GM23248 (cell line): Measurements from ENCODE around the gene HOXA10. TPM values are rescaled to one million over a fixed set of nuclear protein-coding genes. Genes with fewer than 3 reads are reported as not detected.
A peak's percentile ranks its signal among the peaks of the same experiment; 100 is the strongest.

Experiments
- DNase-seq: peaks from one replicate; pipeline ENCODE4 v3.0.0-alpha.2; 2015
- H2AFZ ChIP-seq: fragments of 200-600 bp; sonication (generic); 2 replicates; pipeline ENCODE4 v1.6.1; 2016; ENCODE audit warnings: antibody characterized with exemption
- H3F3A ChIP-seq: fragments of 200-600 bp; sonication (generic); 2 replicates; pipeline ENCODE4 v1.6.1; 2016; ENCODE audit warnings: mild to moderate bottlenecking, antibody characterized with exemption, mixed run types; ENCODE audit not compliant: insufficient read depth
- H3K27ac ChIP-seq: fragments of 200-600 bp; sonication (generic); 2 replicates; pipeline ENCODE4 v1.5.1; 2016; ENCODE audit warnings: mild to moderate bottlenecking
- H3K27me3 ChIP-seq: fragments of 200-600 bp; sonication (generic); replicated peaks from 2 replicates; pipeline ENCODE4 v1.6.1; 2016; ENCODE audit warnings: mild to moderate bottlenecking; ENCODE audit not compliant: insufficient read depth
- H3K36me3 ChIP-seq: fragments of 200-600 bp; sonication (generic); 2 replicates; pipeline ENCODE4 v1.6.1; 2016; ENCODE audit warnings: low read depth, mild to moderate bottlenecking
- H3K4me1 ChIP-seq: fragments of 200-600 bp; sonication (generic); 2 replicates; pipeline ENCODE4 v1.6.1; 2016; ENCODE audit warnings: mild to moderate bottlenecking; ENCODE audit not compliant: insufficient read depth
- H3K4me2 ChIP-seq: fragments of 200-600 bp; sonication (generic); one replicate; pipeline ENCODE4 v1.6.1; 2016; ENCODE audit warnings: mild to moderate bottlenecking; ENCODE audit not compliant: unreplicated experiment
- H3K4me3 ChIP-seq: fragments of 200-600 bp; sonication (generic); 2 replicates; pipeline ENCODE4 v1.5.1; 2016; ENCODE audit warnings: mild to moderate bottlenecking
- H3K79me2 ChIP-seq: fragments of 200-600 bp; sonication (generic); 2 replicates; pipeline ENCODE4 v1.6.1; 2016; ENCODE audit warnings: mild to moderate bottlenecking; ENCODE audit not compliant: insufficient read depth
- H3K9ac ChIP-seq: fragments of 200-600 bp; sonication (generic); 2 replicates; pipeline ENCODE4 v1.6.1; 2016; ENCODE audit warnings: mild to moderate bottlenecking
- H3K9me2 ChIP-seq: fragments of 200-600 bp; sonication (generic); 2 replicates; pipeline ENCODE4 v1.6.1; 2016; ENCODE audit warnings: mixed run types, mild to moderate bottlenecking, moderate library complexity; ENCODE audit not compliant: insufficient read depth
- H3K9me3 ChIP-seq: fragments of 200-600 bp; sonication (generic); one replicate; pipeline ENCODE4 v1.6.1; 2017; ENCODE audit warnings: low read depth
- H4K20me1 ChIP-seq: fragments of 200-600 bp; sonication (generic); 2 replicates; pipeline ENCODE4 v1.6.0; 2016; ENCODE audit not compliant: insufficient read depth
- EZH2 ChIP-seq: fragments of 200-600 bp; sonication (generic); IDR thresholded peaks from 2 replicates; pipeline ENCODE4 v1.6.1; 2018; ENCODE audit warnings: antibody characterized with exemption, mild to moderate bottlenecking; ENCODE audit not compliant: insufficient read depth, poor library complexity, severe bottlenecking
- EZH2phosphoT487 ChIP-seq: fragments of 200-600 bp; sonication (generic); IDR thresholded peaks from 2 replicates; pipeline ENCODE4 v1.6.1; 2018; ENCODE audit warnings: antibody characterized with exemption, moderate library complexity, mild to moderate bottlenecking, low read depth; ENCODE audit not compliant: insufficient read depth
- WGBS, 2 experiments: methylation state at CpG; one replicate each; pipeline ENCODE4 v1.1.6; 2015 to 2017; ENCODE audit warnings: low lambda C conversion rate in 2 of 2, low coverage in 1 of 2; ENCODE audit errors: missing lambda C conversion rate in 2 of 2; 5-methylcytosine and 5-hydroxymethylcytosine counted together
- in situ Hi-C: fragments of 300-500 bp; cut with MboI; formaldehyde crosslinking; loops from 2 replicates; pipeline ENCODE4 v1.15.0; 2020
- polyA plus RNA-seq: library from polyadenylated mRNA; unstranded; fragments of >200 nt; fragmentation: Nextera tagmentation; extraction: Ambion mirVana; gene quantifications from 2 replicates; pipeline ENCODE4 v1.2.1, GENCODE V29; 2016
- total RNA-seq: library from RNA; depleted of rRNA; stranded (reverse); fragments of >200 nt; shearing (Covaris generic); gene quantifications from 2 replicates; pipeline ENCODE4 v1.2.3, GENCODE V29; 2014

HOXA10 gene
- total and polyA plus RNA-seq, 2 experiments from 2014 or later: 28.0 to 29.3 TPM

DNA sequence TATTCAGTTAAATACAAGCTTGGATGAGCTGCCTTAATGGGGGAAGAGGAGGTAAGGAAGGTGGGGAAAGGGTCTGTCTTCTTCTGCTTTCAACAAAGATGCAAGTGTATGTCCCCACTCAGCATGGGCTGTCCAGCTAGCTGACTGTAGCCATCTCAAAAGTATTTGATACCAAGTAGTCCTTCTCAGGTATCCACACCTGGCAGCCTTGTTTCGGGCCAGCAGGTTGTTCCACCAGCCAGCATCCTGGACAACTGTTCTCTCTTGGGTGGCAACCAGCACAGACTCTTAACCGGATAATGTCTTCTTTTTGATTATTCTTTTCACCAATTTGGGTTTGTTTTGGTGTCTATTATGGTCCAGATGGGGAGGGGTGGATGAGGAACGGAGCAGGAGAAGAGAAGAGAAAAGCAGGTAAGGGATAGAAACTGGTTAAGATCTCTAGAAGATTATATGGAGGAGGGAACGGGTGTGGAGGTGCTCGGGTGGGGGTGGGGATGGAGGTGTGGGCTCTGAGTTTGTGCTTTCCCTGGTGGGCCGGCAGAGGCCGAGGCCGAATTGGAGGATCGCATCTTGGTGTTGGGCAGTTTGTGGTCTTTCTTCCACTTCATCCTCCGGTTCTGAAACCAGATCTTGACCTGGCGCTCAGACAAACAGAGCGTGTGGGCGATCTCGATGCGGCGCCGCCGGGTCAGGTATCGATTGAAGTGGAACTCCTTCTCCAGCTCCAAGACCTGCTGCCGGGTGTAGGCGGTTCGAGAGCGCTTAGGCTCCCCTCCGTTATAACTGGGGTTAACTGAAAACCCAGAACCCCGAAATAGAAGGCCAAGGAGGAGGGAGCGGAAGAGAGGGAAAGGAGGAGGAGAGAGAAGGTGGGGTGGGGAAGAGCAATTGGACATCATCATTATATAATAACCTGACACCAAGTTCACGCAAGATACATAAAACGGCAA lies 45.1 kb downstream of the HOXA10 start:
- peak overlapping the region; percentile 89 for H3K9ac ChIP-seq
- H3K27me3 ChIP-seq: no peaks in the 10 kb centered on the region
- no peaks in the 10 kb centered on the region for H4K20me1 ChIP-seq
- H2AFZ ChIP-seq: peak overlapping the region; percentile 73
- in situ Hi-C loops: no loop called here
- WGBS, 2 experiments: 90 to 91% methylated on average over 28 of the region's 28 CpGs
- no peaks in the 10 kb centered on the region for H3K9me2 ChIP-seq
- H3F3A ChIP-seq: peaks cover 22% of the 10 kb centered on the region
- peaks cover 14% of the 10 kb centered on the region for H3K4me1 ChIP-seq
- DNase-seq: no peak
- H3K79me2 ChIP-seq: peaks cover 48% of the 10 kb centered on the region
- no peak overlapping the region for H3K27ac ChIP-seq
- H3K4me3 ChIP-seq: peak overlapping the region; percentile 78
- H3K36me3 ChIP-seq: no peaks in the 10 kb centered on the region
- TF ChIP-seq EZH2 (no peak), EZH2phosphoT487 (no peak)
- H3K9me3 ChIP-seq: no peaks in the 10 kb centered on the region
- H3K4me2 ChIP-seq: peak overlapping the region; percentile 78

DNA sequence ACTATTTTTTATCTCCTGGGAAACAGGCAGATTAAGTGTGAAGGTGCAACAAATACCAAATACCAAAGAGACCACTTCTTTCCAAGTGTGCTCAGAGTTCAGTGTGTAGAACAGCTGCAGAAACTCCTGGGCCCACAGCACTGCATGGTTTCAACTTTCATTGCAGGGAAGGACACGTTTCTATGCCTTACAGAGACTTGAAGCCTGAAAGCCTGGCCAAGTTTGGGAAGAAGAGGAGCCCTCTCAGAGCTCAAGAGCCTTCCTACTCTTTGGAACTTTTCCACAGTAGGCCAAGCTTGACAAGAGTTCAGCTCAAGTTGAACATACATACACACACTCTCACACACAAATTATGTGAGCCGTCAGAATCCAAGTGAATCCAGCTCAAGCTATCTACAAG lies 46.1 kb downstream of the HOXA10 start:
- Histone ChIP-seq H3K4me2 (no peak overlapping the region), H3K9me3 (no peaks in the 10 kb centered on the region)

DNA sequence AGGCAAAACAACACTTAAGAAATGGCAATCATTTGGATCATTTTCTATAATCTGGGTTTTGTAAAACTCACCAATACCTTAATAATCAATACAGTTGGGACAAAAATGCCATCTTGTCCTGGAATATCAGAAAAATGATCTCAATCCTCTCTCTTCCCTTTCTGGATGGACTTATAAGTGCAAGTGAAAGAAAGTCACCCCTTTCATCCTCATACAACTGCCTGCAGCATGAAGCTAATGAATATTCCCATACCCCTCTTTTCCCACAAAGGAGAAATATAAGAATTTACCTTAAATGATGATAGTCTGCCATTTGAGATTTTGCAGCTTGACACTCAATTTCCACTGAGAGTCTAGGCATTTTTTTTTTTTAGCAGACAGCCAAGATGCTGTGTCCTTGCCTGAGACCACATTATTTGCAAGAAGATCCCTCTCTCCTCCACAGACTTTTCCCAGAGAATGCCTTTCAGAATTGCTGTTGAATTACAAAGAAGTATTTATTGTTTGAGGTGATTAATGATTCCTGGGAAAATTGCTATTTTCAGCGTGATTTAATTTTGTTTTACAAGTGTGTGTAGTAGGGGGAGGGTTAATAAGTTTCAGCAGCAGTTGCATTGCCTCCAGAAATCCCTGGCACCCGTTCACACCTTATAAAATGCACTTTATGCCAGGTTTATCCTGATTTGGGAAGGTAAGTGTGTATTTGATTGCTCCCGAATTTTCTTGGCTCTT lies 47.4 kb downstream of the HOXA10 start:
- in situ Hi-C loops: no loop called here
- Histone ChIP-seq H2AFZ (no peak overlapping the region), H3K4me1 (peaks cover 5% of the 10 kb centered on the region), H3K9ac (no peak overlapping the region), H3K36me3 (no peaks in the 10 kb centered on the region), H3K4me3 (no peak overlapping the region), H3K79me2 (peaks cover 26% of the 10 kb centered on the region), H3K27ac (no peak overlapping the region), H3K4me2 (no peak overlapping the region), H4K20me1 (no peaks in the 10 kb centered on the region), H3K9me2 (no peaks in the 10 kb centered on the region), H3K9me3 (no peaks in the 10 kb centered on the region), H3F3A (peaks cover 2% of the 10 kb centered on the region; the same call in 1 of the 2 replicates), H3K27me3 (no peaks in the 10 kb centered on the region)
- TF ChIP-seq EZH2 (no peak), EZH2phosphoT487 (no peak)
- DNase-seq: no peak
- WGBS, 2 experiments: 77 to 85% methylated on average over 3 of the region's 3 CpGs

More for the DNA sequence above, 46.1 kb downstream of the HOXA10 start:
- Histone ChIP-seq H3K4me3 (no peak overlapping the region), H3F3A (peaks cover 11% of the 10 kb centered on the region; the same call in 1 of the 2 replicates), H3K9ac (no peak overlapping the region), H3K4me1 (peaks cover 9% of the 10 kb centered on the region), H3K36me3 (no peaks in the 10 kb centered on the region), H2AFZ (no peak overlapping the region), H4K20me1 (no peaks in the 10 kb centered on the region), H3K79me2 (peaks cover 38% of the 10 kb centered on the region), H3K27me3 (no peaks in the 10 kb centered on the region), H3K9me2 (no peaks in the 10 kb centered on the region), H3K27ac (no peak overlapping the region)
- WGBS, 2 experiments: 72 to 73% methylated on average over 2 of the region's 2 CpGs
- TF ChIP-seq EZH2 (no peak), EZH2phosphoT487 (no peak)
- in situ Hi-C loops: no loop called here
- DNase-seq: no peak

DNA sequence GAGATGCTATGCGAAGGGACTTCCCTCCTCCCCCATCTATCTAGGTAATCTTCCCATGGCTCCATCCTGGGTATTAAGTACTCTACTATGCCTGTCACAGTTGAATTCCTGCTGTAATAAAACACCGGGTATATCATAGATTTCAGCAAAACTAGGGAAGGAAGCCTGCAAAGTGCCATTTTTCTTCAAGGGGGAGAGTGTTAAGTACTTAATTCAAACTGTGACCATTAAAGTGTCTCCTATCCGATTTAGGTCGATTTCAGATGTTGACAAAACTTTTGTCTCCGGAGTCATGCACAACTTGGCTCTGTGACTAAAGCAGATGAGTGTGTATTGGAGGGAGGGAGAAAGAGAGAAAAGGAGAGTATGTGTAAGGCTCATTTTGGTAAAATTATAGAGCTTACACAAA lies 48.1 kb downstream of the HOXA10 start:
- H3K36me3 ChIP-seq: no peaks in the 10 kb centered on the region
- no peak overlapping the region for H3K4me3 ChIP-seq
- 75 to 76% methylated on average over 5 of the region's 5 CpGs for WGBS, 2 experiments
- H3K27ac ChIP-seq: no peak overlapping the region
- no peaks in the 10 kb centered on the region for H3K4me1 ChIP-seq
- peaks cover 18% of the 10 kb centered on the region for H3K79me2 ChIP-seq
- H2AFZ ChIP-seq: no peak overlapping the region
- no peak for DNase-seq
- no peaks in the 10 kb centered on the region for H3K27me3 ChIP-seq
- H3K9ac ChIP-seq: no peak overlapping the region
- H3K4me2 ChIP-seq: no peak overlapping the region
- no peaks in the 10 kb centered on the region for H3K9me2 ChIP-seq
- H3F3A ChIP-seq: no peaks in the 10 kb centered on the region
- in situ Hi-C loops: no loop called here
- H4K20me1 ChIP-seq: no peaks in the 10 kb centered on the region
- no peaks in the 10 kb centered on the region for H3K9me3 ChIP-seq
- no peak for TF ChIP-seq EZH2
- TF ChIP-seq EZH2phosphoT487: no peak
